GM12892 (cell line): ENCODE measurements around the gene CBARP.

Source experiments
- POLR2A ChIP-seq: IDR thresholded peaks from 2 replicates; pipeline ENCODE4 v1.6.1; 2011; ENCODE audit warnings: low read depth, low read length, control low read depth
- POLR2AphosphoS5 ChIP-seq: IDR thresholded peaks from 2 replicates; pipeline ENCODE4 v1.6.1; 2011; ENCODE audit warnings: low read depth, low read length, control low read depth

DNA sequence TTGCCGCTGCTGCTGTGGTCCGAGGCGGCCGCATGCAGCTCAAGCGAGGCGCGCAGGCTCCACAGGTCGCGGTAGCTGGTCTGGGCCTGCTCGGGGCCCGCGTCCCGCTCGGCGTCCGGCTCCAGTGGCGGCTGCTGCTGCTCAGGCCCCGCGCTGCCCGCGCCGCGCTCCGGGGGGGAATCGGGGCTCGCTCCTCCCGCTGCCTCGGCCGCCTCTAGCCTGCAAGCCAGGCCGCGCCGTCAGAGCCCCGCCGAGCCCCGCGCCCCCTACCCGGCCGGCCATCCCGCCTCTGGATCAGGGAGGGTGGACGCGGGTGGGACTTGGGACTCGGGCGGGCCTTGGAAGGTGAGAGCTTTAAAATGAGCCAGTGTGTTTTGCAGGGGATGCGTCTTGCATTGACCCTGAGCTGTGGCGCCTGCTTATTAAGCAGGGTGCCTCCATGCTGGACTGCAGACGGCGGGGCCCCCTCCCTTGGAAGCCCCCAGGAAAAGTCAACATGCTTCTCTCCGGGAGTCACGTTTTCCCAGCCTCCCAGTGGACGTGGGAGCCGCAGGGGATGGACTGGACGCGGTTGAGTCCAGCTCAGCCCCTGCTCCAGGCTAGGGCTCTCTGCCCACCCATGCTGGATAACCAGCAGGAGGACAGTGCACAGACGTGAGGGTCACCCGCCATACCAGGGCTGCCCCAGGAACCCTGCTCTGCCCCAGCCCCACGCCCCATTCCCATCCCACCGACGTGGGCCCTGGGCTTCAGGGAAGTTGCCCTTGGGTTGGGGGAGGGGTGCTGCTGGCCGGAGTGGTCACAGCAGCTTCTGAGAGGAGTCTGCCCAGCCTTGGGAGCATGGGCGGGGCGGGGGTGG, 7.7 kb downstream of the CBARP start:
- TF ChIP-seq POLR2AphosphoS5 (no peak), POLR2A (no peak)
